DLD1 (cell line): ENCODE results near the gene STX1A.
"Not testable (repeated sequence)": the region's sequence is repeated elsewhere in the genome, so short reads cannot be mapped to it uniquely, and the experiment has no call there.

ENCODE experiments used
- in situ Hi-C: cut with HindIII; loops from 2 replicates; pipeline ENCODE4 v1.10.0; 2017; ENCODE audit warnings: low sequenced_read_pairs

Gene STX1A

GRCh38 chr7:73655309-73655708, 64.2 kb downstream of the STX1A start:
- in situ Hi-C loops: not testable (repeated sequence)

GRCh38 chr7:73652541-73652949, 66.9 kb downstream of the STX1A start:
- in situ Hi-C loops: no loop called here

DNA sequence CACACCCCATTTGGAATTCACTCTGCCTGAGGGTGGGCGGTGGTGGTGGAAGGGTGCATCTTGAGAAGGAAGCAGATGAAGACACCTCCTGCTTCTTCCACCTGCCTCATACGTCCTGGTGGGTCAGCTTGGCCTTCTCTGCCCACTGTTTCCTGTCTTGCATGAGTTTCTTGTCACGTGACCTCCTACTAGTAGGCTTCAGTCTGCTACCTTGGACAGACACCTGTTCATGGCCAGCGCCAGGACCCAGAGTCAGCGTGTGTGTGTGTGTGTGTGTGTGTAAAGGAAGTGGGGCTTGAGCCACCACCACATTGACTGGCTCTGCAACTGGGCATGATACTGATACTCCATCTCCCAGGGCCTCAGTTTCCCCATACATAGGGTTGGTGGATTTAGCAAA, 68.9 kb downstream of the STX1A start:
- in situ Hi-C loops: no loop called here

- in situ Hi-C loops: no loop called here
Measured at GRCh38 chr7:73649576-73649975, 69.9 kb downstream of the STX1A start.
